ENCODE data around the gene RAB27A. TPM values are rescaled to one million over a fixed set of nuclear protein-coding genes. Genes with fewer than 3 reads are reported as not detected.

RAB27A gene
- total and polyA plus RNA-seq, 2 of the 13 experiments (the other 11 are each of a cell fraction or from before 2014, with no cell fraction given) = 3.4 to 8.1 TPM

GRCh38 chr15:55290528-55291057, 980 bp upstream of the RAB27A start (continued):
- TF ChIP-seq, protein P1, sequence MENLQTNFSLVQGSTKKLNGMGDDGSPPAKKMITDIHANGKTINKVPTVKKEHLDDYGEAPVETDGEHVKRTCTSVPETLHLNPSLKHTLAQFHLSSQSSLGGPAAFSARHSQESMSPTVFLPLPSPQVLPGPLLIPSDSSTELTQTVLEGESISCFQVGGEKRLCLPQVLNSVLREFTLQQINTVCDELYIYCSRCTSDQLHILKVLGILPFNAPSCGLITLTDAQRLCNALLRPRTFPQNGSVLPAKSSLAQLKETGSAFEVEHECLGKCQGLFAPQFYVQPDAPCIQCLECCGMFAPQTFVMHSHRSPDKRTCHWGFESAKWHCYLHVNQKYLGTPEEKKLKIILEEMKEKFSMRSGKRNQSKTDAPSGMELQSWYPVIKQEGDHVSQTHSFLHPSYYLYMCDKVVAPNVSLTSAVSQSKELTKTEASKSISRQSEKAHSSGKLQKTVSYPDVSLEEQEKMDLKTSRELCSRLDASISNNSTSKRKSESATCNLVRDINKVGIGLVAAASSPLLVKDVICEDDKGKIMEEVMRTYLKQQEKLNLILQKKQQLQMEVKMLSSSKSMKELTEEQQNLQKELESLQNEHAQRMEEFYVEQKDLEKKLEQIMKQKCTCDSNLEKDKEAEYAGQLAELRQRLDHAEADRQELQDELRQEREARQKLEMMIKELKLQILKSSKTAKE (CRISPR knock-in tag; IDR thresholded peaks at IDR 0.05; ENCODE audit: borderline replicate concordance) = no peak
- no peak for TF ChIP-seq ZNF704 (CRISPR knock-in tag; IDR thresholded peaks at IDR 0.05; ENCODE audit: borderline replicate concordance)
- TF ChIP-seq MIER3 (CRISPR knock-in tag; IDR thresholded peaks at IDR 0.05; ENCODE audit: borderline replicate concordance) = 0 out of 2 replicates have a peak, but pooled peaks have one; percentile 29
- TF ChIP-seq ZIK1 (CRISPR knock-in tag; IDR thresholded peaks at IDR 0.05; ENCODE audit: borderline replicate concordance, low read depth) = no peak
- peak; percentile 57; the same call in 1 of the 2 replicates for TF ChIP-seq ZFX (CRISPR knock-in tag; IDR thresholded peaks at IDR 0.05; ENCODE audit: low read depth)
- TF ChIP-seq, protein P2, sequence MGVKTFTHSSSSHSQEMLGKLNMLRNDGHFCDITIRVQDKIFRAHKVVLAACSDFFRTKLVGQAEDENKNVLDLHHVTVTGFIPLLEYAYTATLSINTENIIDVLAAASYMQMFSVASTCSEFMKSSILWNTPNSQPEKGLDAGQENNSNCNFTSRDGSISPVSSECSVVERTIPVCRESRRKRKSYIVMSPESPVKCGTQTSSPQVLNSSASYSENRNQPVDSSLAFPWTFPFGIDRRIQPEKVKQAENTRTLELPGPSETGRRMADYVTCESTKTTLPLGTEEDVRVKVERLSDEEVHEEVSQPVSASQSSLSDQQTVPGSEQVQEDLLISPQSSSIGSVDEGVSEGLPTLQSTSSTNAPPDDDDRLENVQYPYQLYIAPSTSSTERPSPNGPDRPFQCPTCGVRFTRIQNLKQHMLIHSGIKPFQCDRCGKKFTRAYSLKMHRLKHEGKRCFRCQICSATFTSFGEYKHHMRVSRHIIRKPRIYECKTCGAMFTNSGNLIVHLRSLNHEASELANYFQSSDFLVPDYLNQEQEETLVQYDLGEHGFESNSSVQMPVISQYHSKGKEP (CRISPR knock-in tag; IDR thresholded peaks at IDR 0.05) = no peak
- no peak for TF ChIP-seq AGO1 (IDR thresholded peaks at IDR 0.05; ENCODE audit: low read depth, low read length, poor library complexity, severe bottlenecking)
- TF ChIP-seq ZNF501 (CRISPR knock-in tag; IDR thresholded peaks at IDR 0.05) = peak; percentile 55; the same call in 1 of the 2 replicates
- TF ChIP-seq, protein P3, sequence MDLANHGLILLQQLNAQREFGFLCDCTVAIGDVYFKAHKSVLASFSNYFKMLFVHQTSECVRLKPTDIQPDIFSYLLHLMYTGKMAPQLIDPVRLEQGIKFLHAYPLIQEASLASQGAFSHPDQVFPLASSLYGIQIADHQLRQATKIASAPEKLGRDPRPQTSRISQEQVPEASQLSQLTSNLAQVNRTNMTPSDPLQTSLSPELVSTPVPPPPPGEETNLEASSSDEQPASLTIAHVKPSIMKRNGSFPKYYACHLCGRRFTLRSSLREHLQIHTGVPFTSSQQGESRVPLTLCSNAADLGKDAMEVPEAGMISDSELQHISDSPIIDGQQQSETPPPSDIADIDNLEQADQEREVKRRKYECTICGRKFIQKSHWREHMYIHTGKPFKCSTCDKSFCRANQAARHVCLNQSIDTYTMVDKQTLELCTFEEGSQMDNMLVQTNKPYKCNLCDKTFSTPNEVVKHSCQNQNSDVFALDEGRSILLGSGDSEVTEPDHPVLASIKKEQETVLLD (CRISPR knock-in tag; IDR thresholded peaks at IDR 0.05; ENCODE audit: low read depth) = no peak
- TF ChIP-seq SMC3 (IDR thresholded peaks at IDR 0.05; ENCODE audit: low read length) = peak; percentile 69
- TF ChIP-seq NCOA2 (CRISPR knock-in tag; IDR thresholded peaks at IDR 0.05) = no peak
- no peak for TF ChIP-seq ZSCAN21 (CRISPR knock-in tag; IDR thresholded peaks at IDR 0.05; ENCODE audit: borderline replicate concordance)
- TF ChIP-seq YY1 (IDR thresholded peaks at IDR 0.05; ENCODE audit: insufficient read depth, insufficient replicate concordance, low read depth, low read length) = peak; percentile 39
- TF ChIP-seq KDM5B (CRISPR knock-in tag; IDR thresholded peaks at IDR 0.05; ENCODE audit: borderline replicate concordance) = no peak
- TF ChIP-seq, protein P4, sequence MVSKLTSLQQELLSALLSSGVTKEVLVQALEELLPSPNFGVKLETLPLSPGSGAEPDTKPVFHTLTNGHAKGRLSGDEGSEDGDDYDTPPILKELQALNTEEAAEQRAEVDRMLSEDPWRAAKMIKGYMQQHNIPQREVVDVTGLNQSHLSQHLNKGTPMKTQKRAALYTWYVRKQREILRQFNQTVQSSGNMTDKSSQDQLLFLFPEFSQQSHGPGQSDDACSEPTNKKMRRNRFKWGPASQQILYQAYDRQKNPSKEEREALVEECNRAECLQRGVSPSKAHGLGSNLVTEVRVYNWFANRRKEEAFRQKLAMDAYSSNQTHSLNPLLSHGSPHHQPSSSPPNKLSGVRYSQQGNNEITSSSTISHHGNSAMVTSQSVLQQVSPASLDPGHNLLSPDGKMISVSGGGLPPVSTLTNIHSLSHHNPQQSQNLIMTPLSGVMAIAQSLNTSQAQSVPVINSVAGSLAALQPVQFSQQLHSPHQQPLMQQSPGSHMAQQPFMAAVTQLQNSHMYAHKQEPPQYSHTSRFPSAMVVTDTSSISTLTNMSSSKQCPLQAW (CRISPR knock-in tag; IDR thresholded peaks at IDR 0.05) = no peak; the same call in 1 of the 2 replicates
- TF ChIP-seq SIN3B (IDR thresholded peaks at IDR 0.05; ENCODE audit: low read length) = no peak
- no peak for TF ChIP-seq IRX3 (CRISPR knock-in tag; IDR thresholded peaks at IDR 0.05; ENCODE audit: borderline replicate concordance, low read depth)
- no peak for TF ChIP-seq SP4 (CRISPR knock-in tag; IDR thresholded peaks at IDR 0.05)
- TF ChIP-seq ZSCAN31 (CRISPR knock-in tag; IDR thresholded peaks at IDR 0.05; ENCODE audit: low read depth) = no peak
- TF ChIP-seq ZFP36L1 (CRISPR knock-in tag; IDR thresholded peaks at IDR 0.05) = no peak
